Progenitor cell of endocrine pancreas (in vitro differentiated cells): ENCODE measurements around the gene CCDC117. TPM values are rescaled to one million over a fixed set of nuclear protein-coding genes. Genes with fewer than 3 reads are reported as not detected.

Experiments used
- DNase-seq: peaks from one replicate; pipeline ENCODE4 v3.0.0; 2021; ENCODE audit warnings: low spot score; ENCODE audit not compliant: unreplicated experiment
- H3K27ac Mint-ChIP-seq: 2 replicates; pipeline ENCODE4 v1.8.0; 2021; ENCODE audit warnings: mild to moderate bottlenecking, moderate library complexity, mixed read lengths
- H3K27me3 Mint-ChIP-seq: 2 replicates; pipeline ENCODE4 v1.8.0; 2021; ENCODE audit warnings: mixed read lengths
- H3K36me3 Mint-ChIP-seq: 2 replicates; pipeline ENCODE4 v1.8.0; 2022; ENCODE audit warnings: mixed read lengths; ENCODE audit not compliant: insufficient read depth
- H3K4me1 Mint-ChIP-seq: 2 replicates; pipeline ENCODE4 v1.8.0; 2021; ENCODE audit warnings: low read depth, mixed read lengths
- H3K4me3 Mint-ChIP-seq: 2 replicates; pipeline ENCODE4 v1.8.0; 2021; ENCODE audit warnings: low read depth, mild to moderate bottlenecking, moderate library complexity, mixed read lengths
- H3K9me3 Mint-ChIP-seq: 2 replicates; pipeline ENCODE4 v1.8.0; 2021; ENCODE audit warnings: low read depth, mixed read lengths
- CTCF ChIP-seq: fragments of 200-600 bp; sonication (generic); IDR thresholded peaks from one replicate; pipeline ENCODE4 v1.5.0; 2021; ENCODE audit warnings: antibody characterized with exemption, mild to moderate bottlenecking; ENCODE audit not compliant: unreplicated experiment
- total RNA-seq: library from RNA; stranded (reverse); gene quantifications from 2 replicates; pipeline ENCODE4 v1.2.1, GENCODE V29; 2021

CCDC117 gene
- total RNA-seq, 1 donor from 2014 or later: 39.9 TPM

GRCh38 chr22:28774378-28774777, 1.9 kb downstream of the CCDC117 start:
- Mint-ChIP-seq H3K4me1 (peaks cover 11% of the 10 kb centered on the region), H3K27me3 (no peaks in the 10 kb centered on the region), H3K9me3 (peaks cover 5% of the 10 kb centered on the region), H3K27ac (peak overlapping the region; percentile 43), H3K4me3 (peak overlapping the region; percentile 64), H3K36me3 (peaks cover 21% of the 10 kb centered on the region)
- no peak for DNase-seq
- no peak for TF ChIP-seq CTCF

GRCh38 chr22:28779833-28780232, 7.3 kb downstream of the CCDC117 start:
- H3K36me3 Mint-ChIP-seq: peaks cover 29% of the 10 kb centered on the region

GRCh38 chr22:28780296-28780695, 7.8 kb downstream of the CCDC117 start:
- H3K4me1 Mint-ChIP-seq: peaks cover 22% of the 10 kb centered on the region
- no peaks in the 10 kb centered on the region for H3K27me3 Mint-ChIP-seq
- peaks cover 32% of the 10 kb centered on the region for H3K36me3 Mint-ChIP-seq
- DNase-seq: no peak
- no peak overlapping the region for H3K4me3 Mint-ChIP-seq
- no peak overlapping the region for H3K27ac Mint-ChIP-seq
- H3K9me3 Mint-ChIP-seq: no peaks in the 10 kb centered on the region
- TF ChIP-seq CTCF: no peak

More at GRCh38 chr22:28779833-28780232, 7.3 kb downstream of the CCDC117 start:
- no peak for DNase-seq
- Mint-ChIP-seq H3K9me3 (no peaks in the 10 kb centered on the region), H3K4me3 (no peak overlapping the region), H3K27me3 (no peaks in the 10 kb centered on the region), H3K4me1 (peaks cover 17% of the 10 kb centered on the region), H3K27ac (no peak overlapping the region)
- TF ChIP-seq CTCF: no peak

DNA sequence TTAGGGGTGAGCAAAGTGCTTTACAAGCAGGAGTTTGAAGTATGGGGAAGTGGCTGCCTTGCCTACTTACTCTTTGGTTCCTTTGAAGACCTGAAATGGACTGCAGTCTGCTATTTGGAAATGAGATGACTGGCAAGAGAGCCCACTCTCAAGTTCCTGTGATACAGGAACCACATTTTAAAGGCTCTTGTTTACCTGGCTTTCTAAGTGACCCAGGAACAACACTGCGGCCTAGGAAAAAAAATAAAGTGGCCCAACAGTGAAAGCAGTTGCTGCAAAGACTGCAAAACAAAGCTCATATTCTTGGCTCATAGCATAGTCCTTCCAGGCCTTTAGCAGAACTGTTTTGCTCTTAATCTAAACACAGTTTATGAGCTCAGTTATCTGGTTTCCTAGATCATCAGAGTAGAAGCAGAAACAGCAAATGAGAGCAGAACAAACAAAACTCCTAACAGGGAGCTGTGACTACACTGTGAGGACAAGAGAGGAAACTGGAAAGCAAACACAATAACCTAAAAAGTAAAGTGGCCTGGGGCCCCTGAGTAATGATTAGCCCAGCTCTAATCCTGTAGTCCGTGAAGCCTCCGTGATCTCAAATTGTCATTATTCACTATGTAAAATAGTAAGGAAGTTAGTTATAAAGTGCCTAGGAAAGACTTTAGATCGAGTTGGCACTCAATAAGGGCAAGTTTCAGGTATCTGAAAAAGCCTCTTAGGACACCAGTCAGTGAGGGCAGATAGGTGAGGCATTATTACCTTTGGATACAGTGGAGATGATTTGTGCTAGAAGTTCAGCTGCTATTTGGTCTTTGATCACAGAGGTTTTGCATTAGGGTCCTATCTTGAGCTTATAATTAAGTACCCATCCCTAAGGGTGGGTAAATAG, 11.5 kb downstream of the CCDC117 start:
- Mint-ChIP-seq H3K36me3 (peaks cover 37% of the 10 kb centered on the region), H3K9me3 (no peaks in the 10 kb centered on the region), H3K27me3 (no peaks in the 10 kb centered on the region), H3K4me3 (peak overlapping the region; percentile 33), H3K27ac (peak overlapping the region; percentile 94), H3K4me1 (peaks cover 25% of the 10 kb centered on the region)
- no peak for DNase-seq
- TF ChIP-seq CTCF: no peak

DNA sequence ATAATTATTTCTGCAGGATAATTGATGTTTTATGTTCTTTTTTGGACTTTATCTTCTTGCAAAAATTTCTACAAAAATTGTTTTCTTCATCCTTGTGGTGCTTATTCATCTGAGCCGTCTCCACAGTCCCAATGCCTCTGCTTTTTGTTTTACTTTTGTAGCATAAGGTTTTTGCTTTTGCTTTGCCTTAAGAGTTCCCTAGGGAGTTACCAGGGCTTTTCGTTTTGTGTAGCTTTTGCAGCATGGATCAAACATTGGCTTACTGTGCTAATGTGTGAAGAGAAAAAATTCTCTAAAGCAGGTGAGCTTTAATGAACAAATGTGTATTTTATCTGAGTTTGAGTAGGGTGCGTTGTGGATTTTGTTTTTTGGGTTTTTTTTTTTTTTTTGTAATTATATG, 16.1 kb downstream of the CCDC117 start:
- no peaks in the 10 kb centered on the region for H3K27me3 Mint-ChIP-seq
- TF ChIP-seq CTCF: no peak
- H3K4me3 Mint-ChIP-seq: no peak overlapping the region
- no peak overlapping the region for H3K27ac Mint-ChIP-seq
- H3K9me3 Mint-ChIP-seq: no peaks in the 10 kb centered on the region
- DNase-seq: no peak
- peaks cover 23% of the 10 kb centered on the region for H3K36me3 Mint-ChIP-seq
- peaks cover 16% of the 10 kb centered on the region for H3K4me1 Mint-ChIP-seq
